SW480 (cell line): Measurements from ENCODE around the gene YJU2.

Experiments used
- DNase-seq: peaks from one replicate; pipeline ENCODE4 v3.0.0-alpha.2; 2016; ENCODE audit warnings: low spot score

Gene YJU2

DNA sequence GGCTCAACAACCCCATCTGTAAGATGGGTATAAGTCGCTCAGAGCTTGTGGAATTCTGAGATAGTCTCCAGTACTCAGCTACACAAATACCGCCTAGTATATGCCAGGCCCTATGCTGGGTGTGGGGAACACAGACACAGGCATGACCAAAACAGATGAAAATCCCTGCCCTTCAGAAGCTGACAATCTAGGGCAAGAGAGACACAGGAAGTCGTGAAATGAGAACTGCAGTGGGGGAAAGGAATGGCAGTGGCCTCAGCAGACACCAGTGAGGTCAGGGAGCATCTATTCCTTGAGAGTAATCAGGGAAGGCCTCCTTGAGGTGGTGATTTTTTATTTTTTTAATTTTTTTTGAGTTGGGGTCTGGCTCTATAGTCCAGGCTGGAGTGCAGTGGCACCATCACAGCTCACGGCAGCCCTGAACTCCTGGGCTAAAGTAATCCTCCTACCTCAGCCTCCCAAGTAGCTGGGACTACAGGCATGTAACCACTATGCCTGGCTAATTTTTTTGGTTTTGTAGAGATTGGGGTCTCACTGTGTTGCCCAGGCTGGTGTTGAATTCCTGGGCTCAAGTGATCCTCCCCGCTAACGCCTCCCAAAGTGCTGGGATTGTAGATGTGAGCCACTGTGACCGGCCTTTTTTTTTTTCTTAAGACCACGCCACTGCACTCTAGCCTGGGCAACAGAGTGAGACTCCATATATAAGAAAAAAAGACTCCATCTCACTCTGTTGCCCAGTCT lies 52.1 kb downstream of the YJU2 start:
- no peak for DNase-seq

DNA sequence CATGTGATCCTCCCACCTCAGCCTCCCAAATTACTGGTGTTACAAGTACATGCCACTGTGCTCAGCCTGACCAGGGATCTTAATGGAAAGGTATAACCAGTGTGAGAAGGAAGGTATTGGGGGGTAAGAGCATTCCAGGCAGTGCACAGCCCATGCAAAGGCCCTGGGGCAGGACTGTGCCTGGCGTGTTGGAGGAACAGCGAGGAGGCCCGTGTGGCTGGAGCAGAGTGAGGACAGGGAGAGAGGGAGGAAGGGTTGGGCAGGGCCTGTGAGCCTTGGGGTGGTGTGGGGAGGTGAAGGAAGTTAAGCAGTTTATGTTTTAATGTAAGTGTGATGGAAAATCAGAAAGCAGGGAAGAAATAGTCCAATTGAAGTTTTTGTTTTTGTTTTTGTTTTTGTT lies 53.7 kb downstream of the YJU2 start:
- no peak for DNase-seq

DNA sequence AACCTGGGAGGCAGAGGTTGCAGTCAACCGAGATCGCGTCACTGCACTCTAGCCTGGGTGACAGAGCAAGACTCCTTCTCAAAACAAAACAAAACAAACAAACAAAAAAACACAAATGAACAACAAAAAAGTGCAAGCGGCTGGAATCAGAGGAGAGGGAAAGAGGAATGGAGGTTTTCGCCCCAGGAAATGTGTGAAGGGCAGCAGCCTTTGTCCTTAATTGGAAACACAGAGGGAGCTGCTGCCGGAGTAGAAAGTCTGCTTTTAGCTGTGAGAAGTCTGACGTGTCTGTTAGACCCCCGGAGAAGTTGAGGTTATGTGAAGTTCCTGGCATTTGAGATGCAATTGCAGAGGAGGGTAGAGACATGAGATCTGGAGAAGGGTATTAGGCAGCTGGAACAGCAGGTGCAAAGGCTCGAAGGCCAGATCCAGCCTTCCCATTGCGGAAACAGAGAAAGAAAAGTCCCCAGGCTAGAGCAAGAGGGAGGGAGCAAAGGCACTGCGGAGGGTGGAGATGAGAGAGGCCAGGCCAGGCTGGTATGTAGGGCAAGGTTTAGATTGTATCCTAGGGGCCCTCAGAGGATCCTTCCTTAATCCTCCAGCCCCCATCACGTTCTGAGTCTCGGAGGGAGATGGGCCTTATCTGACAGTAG lies 54.8 kb downstream of the YJU2 start:
- no peak for DNase-seq

DNA sequence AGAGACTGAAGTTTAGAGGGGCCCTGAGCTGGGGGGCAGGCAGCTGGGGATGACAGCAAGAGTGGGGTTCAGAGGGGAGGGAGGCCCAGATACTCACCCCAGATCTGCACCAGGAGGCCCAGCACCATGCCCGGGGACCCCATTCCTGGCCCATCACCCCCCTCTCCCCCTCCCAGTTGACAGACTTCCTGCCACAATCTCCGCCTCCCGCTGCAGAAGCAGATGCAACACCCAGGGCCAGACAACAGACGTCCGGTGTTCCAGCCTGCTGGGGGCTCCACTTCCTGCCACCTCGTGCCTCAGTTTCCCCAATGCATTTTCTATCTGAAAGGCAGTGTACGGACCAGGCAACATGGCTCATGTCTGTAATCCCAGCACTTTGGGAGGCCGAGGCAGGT lies 55.4 kb downstream of the YJU2 start, which contains the start of gene TMIGD2:
Gene TMIGD2 (minus strand): TSS at position 147 of the 398 bp plus-strand sequence. CDS start 4 bp downstream, at position 143.
- no peak for DNase-seq

GRCh38 chr19:4303819-4304537 lies 57.1 kb downstream of the YJU2 start:
- no peak for DNase-seq

GRCh38 chr19:4304538-4305256 lies 57.8 kb downstream of the YJU2 start, which contains the start of gene FSD1:
TSS of gene FSD1 (plus strand) at chr19:4304598. CDS start at chr19:4304747, 149 bp downstream.
- DNase-seq: peak; percentile 36

DNA sequence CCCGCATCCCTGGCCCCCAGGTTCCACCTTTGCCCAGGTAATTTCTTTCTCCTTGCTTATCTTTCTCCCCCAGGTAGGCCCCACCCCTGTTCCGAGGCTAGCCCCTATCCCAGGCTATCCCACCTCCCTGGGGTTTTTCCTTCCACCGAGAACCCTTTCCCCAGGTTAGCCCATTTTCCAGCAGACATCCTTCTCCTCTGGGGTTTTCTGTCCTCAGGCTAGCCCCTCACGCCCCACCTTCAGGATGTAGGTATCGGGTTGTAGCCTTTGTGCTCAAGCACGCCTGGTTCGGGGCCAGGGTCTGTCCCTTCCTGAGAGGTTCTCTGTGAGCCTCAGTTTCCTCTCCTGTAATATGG lies 58.4 kb downstream of the YJU2 start:
- no peak for DNase-seq

DNA sequence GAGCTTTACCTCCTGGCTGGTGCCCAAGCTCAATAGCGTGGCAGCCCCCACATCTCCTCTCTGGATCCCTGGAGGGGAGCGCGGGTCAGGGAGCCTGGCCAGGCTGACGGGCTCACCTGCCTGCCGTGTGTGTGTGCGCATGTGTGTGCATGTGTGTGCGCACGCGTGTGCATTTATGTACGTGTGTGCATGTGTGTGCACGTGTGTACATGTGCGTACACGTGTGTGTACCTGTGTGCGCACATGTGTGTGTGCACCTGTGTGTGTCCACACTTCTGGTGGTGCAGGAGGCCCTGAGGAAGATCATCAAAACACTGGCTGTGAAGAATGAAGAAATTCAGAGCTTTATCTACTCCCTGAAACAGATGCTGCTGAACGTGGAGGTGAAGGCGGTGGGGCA lies 58.8 kb downstream of the YJU2 start:
- no peak for DNase-seq

- DNase-seq: peak; percentile 21
These were observed 63.6 kb downstream of the YJU2 start for GRCh38 chr19:4310247-4311121.

DNA sequence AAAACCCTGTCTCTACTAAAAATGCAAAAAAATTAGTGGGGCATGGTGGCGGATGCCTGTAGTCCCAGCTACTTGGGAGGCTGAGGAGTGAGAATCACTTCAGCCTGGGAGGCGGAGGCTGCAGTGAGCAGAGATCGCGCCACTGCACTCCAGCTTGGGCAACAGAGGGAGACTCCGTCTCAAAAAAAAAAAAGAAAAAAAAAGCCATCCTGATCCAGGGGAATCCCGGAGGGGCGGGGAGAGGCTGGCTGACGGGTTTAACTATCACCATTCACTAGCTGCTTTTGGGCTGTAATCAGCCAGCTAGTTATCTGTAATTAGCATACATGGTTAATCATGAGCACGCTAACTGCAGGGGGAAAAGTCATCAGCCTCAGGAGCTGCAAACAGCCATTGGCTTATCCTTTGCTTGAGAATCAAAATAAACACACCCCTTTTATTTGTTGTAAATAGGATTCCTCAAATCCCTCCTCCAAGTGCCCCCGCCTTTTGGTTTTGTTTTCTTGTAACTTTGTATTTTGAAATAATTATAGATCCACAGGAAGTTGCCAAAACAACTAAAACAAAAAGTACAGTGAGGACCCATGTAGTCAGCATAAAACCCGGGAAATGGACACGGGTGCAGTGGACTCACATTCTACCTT lies 67.1 kb downstream of the YJU2 start:
- no peak for DNase-seq

DNA sequence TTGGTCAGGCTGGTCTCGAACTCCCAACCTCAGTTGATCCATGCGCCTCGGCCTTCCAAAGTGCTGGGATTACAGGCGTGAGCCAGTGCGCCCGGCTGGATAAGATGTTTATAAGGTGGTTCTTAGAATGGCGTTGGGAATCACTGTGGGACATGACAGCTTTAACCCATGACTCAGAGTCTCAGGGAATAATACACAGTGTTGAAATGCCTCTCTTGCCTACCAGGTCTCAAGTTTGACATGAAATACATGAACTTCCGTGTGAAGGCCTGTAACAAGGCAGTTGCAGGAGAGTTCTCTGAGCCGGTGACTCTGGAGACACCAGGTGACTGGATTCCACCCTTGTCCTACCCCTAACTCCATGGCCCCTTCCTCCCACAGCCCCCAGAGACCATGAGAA lies 70.1 kb downstream of the YJU2 start:
- DNase-seq: no peak

- no peak for DNase-seq
These were observed 71.6 kb downstream of the YJU2 start for GRCh38 chr19:4318460-4318859.
